Panc1 (cell line): ENCODE measurements around the gene METTL24. TPM values are rescaled to one million over a fixed set of nuclear protein-coding genes. Genes with fewer than 3 reads are reported as not detected.

Experiments used
- ATAC-seq: fragments of 200-7000 bp; cut with Tn5 transposase; 2 replicates; pipeline ENCODE4 v1.9.1; 2020; ENCODE audit warnings: mild to moderate bottlenecking, moderate library complexity
- BruUV-seq: library from RNA; stranded (reverse); fragments of 400-500 nt; replicated peaks from 2 replicates; lab custom pipeline; 2021; lab: Mats Ljungman, UMichigan
- CTCF ChIA-PET: fragments of 300-600 bp; sonication (Branson Sonifier 250); formaldehyde crosslinking; loops from one replicate; lab custom pipeline; 2022; ENCODE audit warnings: antibody characterized with exemption; lab: Charles Lee
- POLR2A ChIA-PET: fragments of 300-600 bp; sonication (Branson Sonifier 250); formaldehyde crosslinking; loops from one replicate; lab custom pipeline; 2022; ENCODE audit warnings: antibody characterized with exemption; lab: Charles Lee
- DNase-seq: peaks from one replicate; pipeline ENCODE4 v3.0.0-alpha.2; 2010; ENCODE audit warnings: low read depth, low spot score
- H3K27ac ChIP-seq: 2 replicates; pipeline ENCODE4 v1.5.1; 2011; ENCODE audit warnings: mild to moderate bottlenecking, low read length, inconsistent platforms
- H3K27me3 ChIP-seq: fragments of 200-500 bp; sonication (Bioruptor generic); 2 replicates; pipeline ENCODE4 v1.6.0; 2014; ENCODE audit warnings: low read length, inconsistent platforms; ENCODE audit not compliant: control insufficient read depth, insufficient read depth
- H3K36me3 ChIP-seq: fragments of 200-500 bp; sonication (Bioruptor generic); 2 replicates; pipeline ENCODE4 v1.5.1; 2014; ENCODE audit warnings: inconsistent platforms, mild to moderate bottlenecking, low read length, moderate library complexity; ENCODE audit not compliant: control insufficient read depth, insufficient read depth
- H3K4me1 ChIP-seq: 2 replicates; pipeline ENCODE4 v1.5.1; 2011; ENCODE audit warnings: inconsistent platforms, mild to moderate bottlenecking, low read length, moderate library complexity; ENCODE audit not compliant: control insufficient read depth, insufficient read depth
- H3K4me3 ChIP-seq, 2 experiments: 2 replicates each; pipeline ENCODE4 v1.5.1; 2011 to 2012; ENCODE audit warnings: low read depth in 2 of 2, low read length in 2 of 2, mild to moderate bottlenecking in 2 of 2, inconsistent platforms in 1 of 2, moderate library complexity in 1 of 2
- H3K9me3 ChIP-seq: fragments of 200-500 bp; sonication (Bioruptor generic); 2 replicates; pipeline ENCODE4 v1.5.1; 2014; ENCODE audit warnings: low read depth, mild to moderate bottlenecking, inconsistent platforms, low read length, moderate library complexity; ENCODE audit not compliant: control insufficient read depth, insufficient read depth
- CTCF ChIP-seq: fragments of 450-650 bp; IDR thresholded peaks from 2 replicates; pipeline ENCODE4 v1.5.1; 2017; ENCODE audit warnings: mild to moderate bottlenecking
- POLR2AphosphoS5 ChIP-seq: IDR thresholded peaks from 2 replicates; pipeline ENCODE4 v1.6.1; 2012; ENCODE audit warnings: mild to moderate bottlenecking, low read depth, low read length, moderate library complexity
- REST ChIP-seq, 2 experiments: IDR thresholded peaks; 2 replicates each; pipeline ENCODE4 v1.6.1; 2011 to 2012; ENCODE audit warnings: low read depth in 2 of 2, control low read depth in 1 of 2, low read length in 1 of 2, mild to moderate bottlenecking in 1 of 2, moderate library complexity in 1 of 2; ENCODE audit not compliant: insufficient read depth in 1 of 2
- SIN3A ChIP-seq: IDR thresholded peaks from 2 replicates; pipeline ENCODE4 v1.6.1; 2012; ENCODE audit warnings: low read depth, mild to moderate bottlenecking, low read length, moderate library complexity, borderline replicate concordance; ENCODE audit not compliant: insufficient read depth
- TCF7L2 ChIP-seq: IDR thresholded peaks from 2 replicates; pipeline ENCODE4 v1.6.1; 2011; ENCODE audit warnings: mild to moderate bottlenecking, low read depth, low read length, inconsistent platforms
- in situ Hi-C: cut with HindIII; loops from 2 replicates; pipeline ENCODE4 v1.10.0; 2016; ENCODE audit warnings: low sequenced_read_pairs, low pct_unique_long_range_greater_than_20kb
- intact Hi-C: fragments of 100-400 bp; cut with micrococcal nuclease; formaldehyde crosslinking; loops from one replicate; pipeline ENCODE4 v1.10.0; 2022; ENCODE audit not compliant: unreplicated experiment
- total RNA-seq: library from RNA; stranded (reverse); gene quantifications from one replicate; pipeline ENCODE4 v1.2.1, GENCODE V29; 2021; ENCODE audit not compliant: unreplicated experiment

Gene METTL24
- total RNA-seq, 1 experiment from 2014 or later = not detected

GRCh38 chr6:110345025-110345424 is 13.1 kb downstream of the METTL24 start:
- ChIA-PET CTCF (no interaction called here), POLR2A (no interaction called here)
- BruUV-seq = no TSS peak
- no peaks in the 10 kb centered on the region for H3K4me1 ChIP-seq
- DNase-seq = no peak
- no peak overlapping the region for H3K27ac ChIP-seq
- no peak for TF ChIP-seq POLR2AphosphoS5
- TF ChIP-seq CTCF = no peak
- TF ChIP-seq SIN3A = no peak
- no peak for TF ChIP-seq TCF7L2
- no peak for TF ChIP-seq REST (IDR thresholded peaks at IDR 0.05; ENCODE audit: insufficient read depth in 1 of 2, low read depth in 2 of 2, low read length in 1 of 2)
- no peaks in the 10 kb centered on the region for H3K9me3 ChIP-seq
- no peaks in the 10 kb centered on the region for H3K36me3 ChIP-seq
- H3K4me3 ChIP-seq = no peak overlapping the region
- no peak for ATAC-seq
- peaks cover 8% of the 10 kb centered on the region; the same call in 1 of the 2 replicates for H3K27me3 ChIP-seq
- in situ Hi-C loops = no loop called here
- intact Hi-C loops = no loop called here

GRCh38 chr6:110342759-110343158 is 15.4 kb downstream of the METTL24 start:
- TF ChIP-seq TCF7L2 (no peak), POLR2AphosphoS5 (no peak), SIN3A (no peak), REST (IDR thresholded peaks at IDR 0.05; ENCODE audit: insufficient read depth in 1 of 2, low read depth in 2 of 2, low read length in 1 of 2) (no peak), CTCF (no peak)
- ChIA-PET CTCF (interaction anchor here (1.4 kb wide), 1 partner anchor 12 kb away, joined by 5 read pairs; no protein-coding TSS in a partner anchor), POLR2A (no interaction called here)
- no peaks in the 10 kb centered on the region for H3K4me1 ChIP-seq
- in situ Hi-C loops = no loop called here
- H3K27me3 ChIP-seq = peaks cover 17% of the 10 kb centered on the region
- no TSS peak for BruUV-seq
- H3K36me3 ChIP-seq = no peaks in the 10 kb centered on the region
- no peak for ATAC-seq
- intact Hi-C loops = no loop called here
- no peak for DNase-seq
- no peak overlapping the region for H3K27ac ChIP-seq
- no peak overlapping the region for H3K4me3 ChIP-seq
- no peaks in the 10 kb centered on the region for H3K9me3 ChIP-seq
